Gastrocnemius medialis (tissue), 4 donors: Measurements from ENCODE around the gene ACACA. TPM values are rescaled to one million over a fixed set of nuclear protein-coding genes. Genes with fewer than 3 reads are reported as not detected.

ENCODE experiments used
- ATAC-seq, 2 donors: fragments of 150-250 bp; one replicate each; pipeline ENCODE4 v1.9.1; 2016
- DNase-seq, 2 donors: peaks; one replicate each; pipeline ENCODE4 v3.0.0-alpha.2; 2019
- H3K27ac ChIP-seq, 4 donors: fragments of 200-600 bp; sonication (generic); 1 replicate in 1 of 4; 2 replicates in 3 of 4; pipeline ENCODE4 v1.5.1; 2016 to 2018; ENCODE audit warnings: mild to moderate bottlenecking in 2 of 4, moderate library complexity in 1 of 4
- H3K27me3 ChIP-seq, 3 donors: fragments of 200-600 bp; sonication (generic) in 2 of 3; 1 replicate in 1 of 3; 2 replicates in 2 of 3; pipeline versions ENCODE4 v1.5.1 to v1.6.0; 2016 to 2019; ENCODE audit warnings: mild to moderate bottlenecking in 1 of 3, moderate library complexity in 1 of 3
- H3K36me3 ChIP-seq, 2 donors: fragments of 200-600 bp; sonication (generic) in 1 of 2; one replicate each; pipeline ENCODE4 v1.5.1; 2017 to 2018
- H3K4me1 ChIP-seq, 2 donors: fragments of 200-600 bp; sonication (generic) in 1 of 2; one replicate each; pipeline ENCODE4 v1.5.1; 2016 to 2017; ENCODE audit warnings: mild to moderate bottlenecking in 2 of 2
- H3K4me3 ChIP-seq, 4 donors: fragments of 200-600 bp; sonication (generic) in 3 of 4; 1 replicate in 1 of 4; 2 replicates in 3 of 4; pipeline ENCODE4 v1.5.1; 2016 to 2019; ENCODE audit warnings: mild to moderate bottlenecking in 2 of 4
- H3K9me3 ChIP-seq, 3 donors: fragments of 200-600 bp; sonication (generic) in 2 of 3; 1 replicate in 1 of 3; 2 replicates in 2 of 3; pipeline ENCODE4 v1.5.1; 2016 to 2019
- POLR2A ChIP-seq, 2 donors: fragments of 450-650 bp; IDR thresholded peaks; one replicate each; pipeline ENCODE4 v1.6.1; 2017; ENCODE audit warnings: antibody characterized with exemption in 2 of 2, mild to moderate bottlenecking in 2 of 2, moderate library complexity in 2 of 2
- in situ Hi-C, 4 donors: fragments of 200-750 bp; cut with MboI; loops; one replicate each; pipeline versions ENCODE4 v1.15.0 to v1.8.0; 2017; ENCODE audit warnings: low sequenced_read_pairs in 4 of 4
- intact Hi-C: fragments of 100-400 bp; cut with DNase I; formaldehyde crosslinking; loops from one replicate; pipeline ENCODE4 v1.15.1; 2023; ENCODE audit warnings: low total_unique reads
- total RNA-seq, 4 donors: library from RNA; depleted of rRNA; stranded (reverse); fragments of >200 nt; gene quantifications; one replicate each; pipeline versions ENCODE4 v1.1.0 to v1.2.3, GENCODE V29; 2016
- TF ChIP-seq, protein P1 (sequence below), 5 experiments: fragments of 450-650 bp in 3 of 5; fragments of 200-600 bp in 2 of 5; sonication (generic) in 2 of 5; IDR thresholded peaks in 4 of 5; conservative IDR thresholded peaks in 1 of 5; 1 replicate in 4 of 5; 2 replicates in 1 of 5; pipeline ENCODE4 v1.5.1; 2016 to 2019; ENCODE audit warnings: antibody characterized with exemption in 5 of 5, mild to moderate bottlenecking in 3 of 5, moderate library complexity in 3 of 5

Gene ACACA
- total RNA-seq, 4 donors from 2014 or later = 13.4 to 28.9 (median 18.9) TPM

DNA sequence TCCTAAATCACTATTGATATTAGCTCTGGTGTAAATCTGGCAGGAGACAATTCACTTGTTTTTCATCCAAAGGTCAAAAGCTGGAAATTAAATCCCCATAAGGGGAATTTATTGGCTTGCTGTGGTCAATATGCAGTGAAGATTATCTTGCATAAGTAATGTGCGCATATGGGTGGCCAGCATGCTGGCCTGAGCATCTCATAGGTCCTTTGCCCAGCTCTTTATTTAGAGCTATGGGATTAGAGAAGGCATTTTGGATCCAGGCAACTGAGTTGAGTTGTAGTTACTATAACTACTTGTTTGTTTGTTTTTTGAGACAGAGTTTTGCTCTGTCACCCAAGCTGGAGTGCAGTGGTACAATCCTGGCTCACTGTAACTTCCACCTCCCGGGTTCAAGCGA, 347.1 kb downstream of the ACACA start:
- Histone ChIP-seq H3K9me3 (no peaks in the 10 kb centered on the region), H3K36me3 (no peaks in the 10 kb centered on the region), H3K4me3 (no peak overlapping the region), H3K27ac (no peak overlapping the region), H3K27me3 (peaks cover 0 to 7% (median 6%) of the 10 kb centered on the region in 3 donors), H3K4me1 (no peaks in the 10 kb centered on the region)
- DNase-seq (no peak), ATAC-seq (no peak)
- in situ Hi-C loops = loop anchor here in 1 of 4 donors (10.0 kb wide), 1 partner anchor 435 kb away; no protein-coding TSS in a partner anchor
- no peak for TF ChIP-seq POLR2A (IDR thresholded peaks at IDR 0.05)
- TF ChIP-seq, protein P1, sequence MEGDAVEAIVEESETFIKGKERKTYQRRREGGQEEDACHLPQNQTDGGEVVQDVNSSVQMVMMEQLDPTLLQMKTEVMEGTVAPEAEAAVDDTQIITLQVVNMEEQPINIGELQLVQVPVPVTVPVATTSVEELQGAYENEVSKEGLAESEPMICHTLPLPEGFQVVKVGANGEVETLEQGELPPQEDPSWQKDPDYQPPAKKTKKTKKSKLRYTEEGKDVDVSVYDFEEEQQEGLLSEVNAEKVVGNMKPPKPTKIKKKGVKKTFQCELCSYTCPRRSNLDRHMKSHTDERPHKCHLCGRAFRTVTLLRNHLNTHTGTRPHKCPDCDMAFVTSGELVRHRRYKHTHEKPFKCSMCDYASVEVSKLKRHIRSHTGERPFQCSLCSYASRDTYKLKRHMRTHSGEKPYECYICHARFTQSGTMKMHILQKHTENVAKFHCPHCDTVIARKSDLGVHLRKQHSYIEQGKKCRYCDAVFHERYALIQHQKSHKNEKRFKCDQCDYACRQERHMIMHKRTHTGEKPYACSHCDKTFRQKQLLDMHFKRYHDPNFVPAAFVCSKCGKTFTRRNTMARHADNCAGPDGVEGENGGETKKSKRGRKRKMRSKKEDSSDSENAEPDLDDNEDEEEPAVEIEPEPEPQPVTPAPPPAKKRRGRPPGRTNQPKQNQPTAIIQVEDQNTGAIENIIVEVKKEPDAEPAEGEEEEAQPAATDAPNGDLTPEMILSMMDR (IDR thresholded peaks at IDR 0.05 in 4 of 5, conservative IDR thresholded peaks at IDR 0.05 in 1 of 5) = no peak
- intact Hi-C loops = no loop called here

DNA sequence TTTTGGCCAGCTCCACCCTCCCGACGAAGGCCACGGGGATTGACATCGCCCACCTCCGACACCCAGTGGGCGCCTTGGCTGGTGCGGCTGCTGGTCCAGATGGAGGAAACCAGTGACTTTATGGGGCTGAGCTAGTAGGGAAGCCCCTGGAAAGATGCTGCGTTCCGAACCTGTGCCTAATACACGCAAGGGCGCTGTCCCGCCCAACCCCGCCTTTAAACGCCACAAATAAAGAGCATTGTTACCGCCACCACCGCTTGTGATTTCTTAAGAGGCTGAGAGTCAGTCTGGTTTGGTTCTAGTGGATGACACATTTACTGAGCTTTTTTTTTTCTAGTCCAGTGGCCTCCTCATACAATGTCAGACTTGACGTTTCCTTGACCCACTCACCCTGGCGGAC, 350.0 kb downstream of the ACACA start:
- in situ Hi-C loops = loop anchor here in 1 of 4 donors (10.0 kb wide), 1 partner anchor 432 kb away; no protein-coding TSS in a partner anchor
- Histone ChIP-seq H3K9me3 (no peaks in the 10 kb centered on the region), H3K4me1 (no peaks in the 10 kb centered on the region), H3K27me3 (no peaks in the 10 kb centered on the region), H3K4me3 (no peak overlapping the region), H3K27ac (no peak overlapping the region), H3K36me3 (no peaks in the 10 kb centered on the region)
- intact Hi-C loops = no loop called here
- no peak for ATAC-seq
- TF ChIP-seq POLR2A (IDR thresholded peaks at IDR 0.05) = no peak
- TF ChIP-seq, protein P1 (IDR thresholded peaks at IDR 0.05 in 4 of 5, conservative IDR thresholded peaks at IDR 0.05 in 1 of 5) = no peak
- no peak for DNase-seq

DNA sequence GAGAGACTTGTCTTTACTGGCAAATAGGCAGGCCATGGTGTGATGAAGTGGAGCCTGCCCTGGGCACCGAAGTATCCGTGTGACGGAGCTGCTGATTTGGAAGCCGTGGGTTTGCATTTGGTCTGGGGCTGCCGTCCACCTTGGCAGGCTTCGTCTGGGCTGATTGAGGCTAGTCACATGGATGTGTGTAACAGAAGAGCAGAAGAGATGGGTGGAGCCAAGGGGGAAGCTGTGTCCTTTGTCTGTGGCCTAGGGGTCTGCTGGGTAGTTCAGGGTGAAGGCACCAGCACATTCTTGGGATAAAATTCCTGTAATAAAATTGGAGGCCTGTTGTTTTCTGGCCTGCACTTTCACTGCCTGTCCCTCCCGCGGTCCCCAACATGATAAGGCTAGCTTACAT, 351.7 kb downstream of the ACACA start:
- Histone ChIP-seq H3K27ac (no peak overlapping the region), H3K4me1 (no peaks in the 10 kb centered on the region), H3K4me3 (no peak overlapping the region), H3K27me3 (no peaks in the 10 kb centered on the region), H3K9me3 (no peaks in the 10 kb centered on the region), H3K36me3 (no peaks in the 10 kb centered on the region)
- TF ChIP-seq, protein P1 (IDR thresholded peaks at IDR 0.05 in 4 of 5, conservative IDR thresholded peaks at IDR 0.05 in 1 of 5) = no peak
- TF ChIP-seq POLR2A (IDR thresholded peaks at IDR 0.05) = no peak
- in situ Hi-C loops (loop anchor here in 1 of 4 donors (10.0 kb wide), 1 partner anchor 430 kb away; no protein-coding TSS in a partner anchor), intact Hi-C loops (no loop called here)
- DNase-seq (no peak), ATAC-seq (no peak)

DNA sequence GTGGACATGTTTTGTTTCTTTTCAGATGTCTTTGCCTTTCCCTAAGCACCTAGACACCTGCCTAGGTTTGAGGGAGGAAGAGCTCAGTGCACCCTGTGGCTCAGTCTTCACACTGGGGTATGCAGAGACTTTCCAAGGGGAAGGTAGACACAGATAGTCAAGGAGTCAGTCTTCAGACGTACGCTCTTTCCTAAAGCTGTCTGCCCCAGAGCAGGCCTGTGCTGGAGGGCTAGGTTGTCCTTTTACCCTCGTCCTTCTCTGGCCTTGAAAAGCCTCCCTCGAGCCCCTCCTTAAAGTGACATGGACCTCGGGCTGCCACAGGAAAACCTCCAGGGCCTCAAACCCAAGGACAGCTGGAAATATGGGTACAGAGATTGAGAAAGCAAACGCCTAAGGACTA, 354.2 kb downstream of the ACACA start:
- no peak for DNase-seq
- TF ChIP-seq, protein P1 (IDR thresholded peaks at IDR 0.05 in 4 of 5, conservative IDR thresholded peaks at IDR 0.05 in 1 of 5) = no peak
- no peak for TF ChIP-seq POLR2A (IDR thresholded peaks at IDR 0.05)
- Histone ChIP-seq H3K27ac (no peak overlapping the region), H3K4me1 (no peaks in the 10 kb centered on the region), H3K9me3 (no peaks in the 10 kb centered on the region), H3K36me3 (no peaks in the 10 kb centered on the region), H3K4me3 (no peak overlapping the region), H3K27me3 (no peaks in the 10 kb centered on the region)
- intact Hi-C loops = no loop called here
- no peak for ATAC-seq
- in situ Hi-C loops = loop anchor here in 1 of 4 donors (10.0 kb wide), 1 partner anchor 428 kb away; no protein-coding TSS in a partner anchor

DNA sequence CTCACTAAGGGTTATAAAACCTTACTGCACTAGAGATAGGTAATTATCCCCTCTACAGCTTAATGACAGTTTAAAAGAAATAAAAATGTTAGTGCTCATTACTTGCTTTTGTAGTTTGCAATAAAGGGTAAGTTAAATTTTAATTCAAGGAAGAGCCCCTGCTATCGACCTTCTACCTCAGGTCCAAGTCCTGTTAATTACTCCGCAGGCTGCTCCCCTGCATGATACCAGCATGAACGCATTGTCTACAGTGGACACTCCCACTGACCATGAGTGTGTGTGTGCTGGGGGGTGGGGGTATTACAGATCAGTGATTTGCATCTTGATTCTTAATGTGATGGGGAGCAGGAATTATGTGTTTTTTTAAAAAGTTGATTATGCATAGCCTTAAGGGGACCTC, 354.8 kb downstream of the ACACA start:
- ATAC-seq (no peak), DNase-seq (no peak)
- Histone ChIP-seq H3K27ac (no peak overlapping the region), H3K9me3 (no peaks in the 10 kb centered on the region), H3K4me1 (no peaks in the 10 kb centered on the region), H3K27me3 (no peaks in the 10 kb centered on the region), H3K36me3 (no peaks in the 10 kb centered on the region), H3K4me3 (no peak overlapping the region)
- intact Hi-C loops = no loop called here
- TF ChIP-seq POLR2A (IDR thresholded peaks at IDR 0.05) = no peak
- TF ChIP-seq, protein P1 (IDR thresholded peaks at IDR 0.05 in 4 of 5, conservative IDR thresholded peaks at IDR 0.05 in 1 of 5) = no peak
- in situ Hi-C loops = loop anchor here in 1 of 4 donors (10.0 kb wide), 1 partner anchor 427 kb away; no protein-coding TSS in a partner anchor
